Urothelium cell line (cell line): ENCODE results near the gene THSD4.

ENCODE experiments used
- DNase-seq: peaks from one replicate; pipeline ENCODE4 v3.0.0; 2011; ENCODE audit warnings: low spot score, mixed read lengths
- FAIRE-seq: peaks from 2 replicates; lab custom pipeline; 2011; peaks lifted over from hg19 to GRCh38; lab: Jason Lieb, UNC

Gene THSD4

GRCh38 chr15:71825021-71825730 lies 709.9 kb downstream of the THSD4 start:
- no peak for FAIRE-seq
- DNase-seq, result no peak

- DNase-seq (no peak), FAIRE-seq (no peak)
Measured at GRCh38 chr15:71826196-71826595, 710.9 kb downstream of the THSD4 start.

GRCh38 chr15:71830981-71831380 lies 715.7 kb downstream of the THSD4 start:
- no peak for FAIRE-seq
- no peak for DNase-seq
